B cell (primary cell): ENCODE results near the gene NR5A2. TPM values are rescaled to one million over a fixed set of nuclear protein-coding genes. Genes with fewer than 3 reads are reported as not detected.

Source experiments
- ATAC-seq: fragments of 200-7000 bp; cut with Tn5 transposase; one replicate; pipeline ENCODE4 v1.10.0; 2021; ENCODE audit warnings: low read depth, mild to moderate bottlenecking, moderate number of reproducible peaks, moderate library complexity
- CTCF ChIA-PET: fragments of 350-600 bp; sonication (Branson Sonifier 250); formaldehyde crosslinking; loops from one replicate; lab custom pipeline; 2021; ENCODE audit warnings: antibody characterized with exemption, inconsistent platforms; lab: Charles Lee
- POLR2A ChIA-PET: fragments of 350-600 bp; sonication (Branson Sonifier 250); formaldehyde crosslinking; loops from one replicate; lab custom pipeline; 2021; ENCODE audit warnings: antibody characterized with exemption; lab: Charles Lee
- DNase-seq: peaks from one replicate; pipeline ENCODE4 v3.0.0; 2013
- H2AFZ ChIP-seq: 2 replicates; pipeline ENCODE4 v1.6.1; 2012; ENCODE audit warnings: mild to moderate bottlenecking, low read depth, low read length; ENCODE audit not compliant: insufficient read depth, poor library complexity, severe bottlenecking
- H3K27ac ChIP-seq, 2 donors: 1 replicate in 1 of 2; 2 replicates in 1 of 2; pipeline ENCODE4 v1.5.1; 2012 to 2013; ENCODE audit warnings: low read length in 2 of 2, mild to moderate bottlenecking in 2 of 2, moderate library complexity in 1 of 2
- H3K27me3 ChIP-seq, 4 experiments: fragments of 200-600 bp in 1 of 4; sonication (generic) in 1 of 4; replicated peaks in 1 of 4; 1 replicate in 2 of 4; 2 replicates in 2 of 4; pipeline versions ENCODE4 v1.6.1 to v1.7.0; 2013 to 2016; ENCODE audit warnings: low read length in 3 of 4, mild to moderate bottlenecking in 2 of 4, mixed read lengths in 1 of 4, moderate library complexity in 1 of 4; ENCODE audit not compliant: insufficient read depth in 4 of 4, control insufficient read depth in 3 of 4; ENCODE audit errors: control extremely low read depth in 1 of 4
- H3K36me3 ChIP-seq, 2 experiments: replicated peaks in 1 of 2; 1 replicate in 1 of 2; 2 replicates in 1 of 2; pipeline versions ENCODE4 v1.6.1 to v1.7.1; 2013; ENCODE audit warnings: low read length in 1 of 2; ENCODE audit not compliant: insufficient read depth in 2 of 2, control insufficient read depth in 1 of 2; ENCODE audit errors: control extremely low read depth in 1 of 2, extremely low read depth in 1 of 2
- H3K4me1 ChIP-seq, 2 donors: fragments of 200-600 bp in 1 of 2; sonication (generic) in 1 of 2; 1 replicate in 1 of 2; 2 replicates in 1 of 2; pipeline versions ENCODE4 v1.5.1 to v1.6.1; 2013 to 2017; ENCODE audit warnings: low read length in 2 of 2; ENCODE audit not compliant: control insufficient read depth in 2 of 2, insufficient read depth in 2 of 2
- H3K4me2 ChIP-seq: replicated peaks from 2 replicates; pipeline ENCODE3; 2012; ENCODE audit warnings: mild to moderate bottlenecking, low read depth, low read length; ENCODE audit not compliant: poor library complexity, severe bottlenecking
- H3K4me3 ChIP-seq, 5 experiments: fragments of 200-600 bp in 1 of 5; sonication (generic) in 1 of 5; 1 replicate in 3 of 5; 2 replicates in 2 of 5; pipeline versions ENCODE4 v1.5.1 to v1.7.0; 2011 to 2016; ENCODE audit warnings: low read length in 4 of 5, mild to moderate bottlenecking in 4 of 5, low read depth in 2 of 5, control low read depth in 1 of 5, moderate library complexity in 1 of 5; ENCODE audit not compliant: insufficient read depth in 1 of 5; ENCODE audit errors: control extremely low read depth in 1 of 5, extremely low read depth in 1 of 5
- H3K79me2 ChIP-seq: fragments of 200-600 bp; sonication (generic); one replicate; pipeline ENCODE4 v1.6.0; 2016; ENCODE audit warnings: low read length; ENCODE audit not compliant: control insufficient read depth, insufficient read depth
- H3K9ac ChIP-seq: fragments of 200-600 bp; sonication (generic); 2 replicates; pipeline ENCODE4 v1.6.1; 2017; ENCODE audit warnings: mild to moderate bottlenecking, low read length, moderate library complexity
- H3K9me3 ChIP-seq, 3 donors: one replicate each; pipeline versions ENCODE4 v1.6.1 to v1.7.1; 2013; ENCODE audit warnings: low read length in 2 of 3; ENCODE audit not compliant: control insufficient read depth in 2 of 3, insufficient read depth in 1 of 3; ENCODE audit errors: control extremely low read depth in 1 of 3
- H4K20me1 ChIP-seq: 2 replicates; pipeline ENCODE4 v1.6.0; 2012; ENCODE audit warnings: mild to moderate bottlenecking, low read length; ENCODE audit not compliant: insufficient read depth, control insufficient read depth, poor library complexity, severe bottlenecking
- H3K27ac Mint-ChIP-seq: one replicate; pipeline ENCODE4 v1.8.0; 2021; ENCODE audit warnings: mixed read lengths
- H3K27me3 Mint-ChIP-seq: one replicate; pipeline ENCODE4 v1.8.0; 2021; ENCODE audit warnings: mixed read lengths
- H3K4me1 Mint-ChIP-seq: one replicate; pipeline ENCODE4 v1.8.0; 2021; ENCODE audit warnings: mixed read lengths
- H3K4me3 Mint-ChIP-seq: one replicate; pipeline ENCODE4 v1.8.0; 2021; ENCODE audit warnings: mixed read lengths
- H3K9me3 Mint-ChIP-seq: one replicate; pipeline ENCODE4 v1.8.0; 2022; ENCODE audit warnings: mixed read lengths; ENCODE audit not compliant: insufficient read depth
- CTCF ChIP-seq: fragments of 200-600 bp; IDR thresholded peaks from one replicate; pipeline ENCODE4 v1.8.0; 2022; ENCODE audit warnings: antibody characterized with exemption, mild to moderate bottlenecking
- EZH2 ChIP-seq: IDR thresholded peaks from 2 replicates; pipeline ENCODE4 v1.6.1; 2012; ENCODE audit warnings: borderline replicate concordance, low read depth, mild to moderate bottlenecking, moderate library complexity, low read length; ENCODE audit not compliant: insufficient read depth, poor library complexity, severe bottlenecking
- WGBS: methylation state at CpG from one replicate; pipeline ENCODE4 v1.1.5; 2013; ENCODE audit warnings: missing lambda C conversion rate; ENCODE audit not compliant: insufficient coverage; 5-methylcytosine and 5-hydroxymethylcytosine counted together
- intact Hi-C: fragments of 100-400 bp; cut with micrococcal nuclease; formaldehyde crosslinking; loops from one replicate; pipeline ENCODE4 v1.10.0; 2022
- polyA plus RNA-seq: library from polyadenylated mRNA; depleted of rRNA; stranded (reverse); fragments of >200 nt; gene quantifications from 2 replicates; pipeline ENCODE4 v1.2.3, GENCODE V29; 2012
- total RNA-seq, 2 donors: library from RNA; stranded (reverse); fragments of 120-200 nt in 1 of 2; gene quantifications; 1 replicate in 1 of 2; 2 replicates in 1 of 2; pipeline versions ENCODE4 v1.2.3 to v1.2.4, GENCODE V29; 2013 to 2022

The NR5A2 gene
- total and polyA plus RNA-seq, 2 donors (not counting 1 experiment from before 2014, with no cell fraction given) = 0.07 TPM; not detected in 1

GRCh38 chr1:200143347-200143746 is 115.8 kb downstream of the NR5A2 start:
- no peaks in the 10 kb centered on the region for H3K79me2 ChIP-seq
- no peak for DNase-seq
- H4K20me1 ChIP-seq = no peaks in the 10 kb centered on the region
- 90% methylated on average over 6 of the region's 6 CpGs for WGBS
- no peaks in the 10 kb centered on the region for H3K27me3 Mint-ChIP-seq
- no peak overlapping the region for H3K27ac ChIP-seq
- ChIA-PET POLR2A (interaction anchor here (1.3 kb wide), 1 partner anchor 10 kb away, joined by 3 read pairs; no protein-coding TSS in a partner anchor), CTCF (interaction anchor here (0.7 to 8.2 kb wide), 11 partner anchors 14 to 465 kb away, joined by 3 to 71 read pairs (median 3); no protein-coding TSS in a partner anchor)
- no peaks in the 10 kb centered on the region for H3K36me3 ChIP-seq
- no peak overlapping the region for H3K27ac Mint-ChIP-seq
- H2AFZ ChIP-seq = no peak overlapping the region
- H3K4me1 ChIP-seq = peaks cover 5 to 6% of the 10 kb centered on the region in 2 donors
- no peaks in the 10 kb centered on the region for H3K27me3 ChIP-seq
- no peak overlapping the region for H3K4me3 Mint-ChIP-seq
- H3K9ac ChIP-seq = no peak overlapping the region
- H3K4me1 Mint-ChIP-seq = peaks cover 5% of the 10 kb centered on the region
- H3K9me3 Mint-ChIP-seq = no peaks in the 10 kb centered on the region
- no peak overlapping the region for H3K4me3 ChIP-seq
- no peak overlapping the region for H3K4me2 ChIP-seq
- intact Hi-C loops = no loop called here
- H3K9me3 ChIP-seq = peaks cover 0 to 10% (median 0%) of the 10 kb centered on the region in 3 donors
- no peak for TF ChIP-seq CTCF
- no peak for ATAC-seq

GRCh38 chr1:200146100-200146499 is 118.6 kb downstream of the NR5A2 start:
- H3K4me1 Mint-ChIP-seq = peaks cover 24% of the 10 kb centered on the region
- TF ChIP-seq EZH2 (no peak), CTCF (no peak)
- Histone ChIP-seq H3K4me3 (no peak overlapping the region), H3K4me2 (peak overlapping the region; percentile 30), H3K36me3 (no peaks in the 10 kb centered on the region), H3K9me3 (peaks cover 0 to 10% (median 0%) of the 10 kb centered on the region in 3 donors), H3K27ac (no peak overlapping the region), H3K4me1 (peaks cover 16% of the 10 kb centered on the region in 2 donors), H3K27me3 (no peaks in the 10 kb centered on the region), H2AFZ (peak overlapping the region; percentile 29), H3K9ac (no peak overlapping the region), H4K20me1 (no peaks in the 10 kb centered on the region), H3K79me2 (no peaks in the 10 kb centered on the region)
- intact Hi-C loops = no loop called here
- WGBS = 29% methylated on average over 1 of the region's 1 CpG
- POLR2A ChIA-PET = no interaction called here
- H3K4me3 Mint-ChIP-seq = no peak overlapping the region
- peak overlapping the region; percentile 3 for H3K27ac Mint-ChIP-seq
- no peak for DNase-seq
- CTCF ChIA-PET = interaction anchor here (0.6 to 1.3 kb wide), 4 partner anchors 10 to 330 kb away, joined by 3 to 4 read pairs (median 3); no protein-coding TSS in a partner anchor
- H3K9me3 Mint-ChIP-seq = no peaks in the 10 kb centered on the region
- H3K27me3 Mint-ChIP-seq = no peaks in the 10 kb centered on the region
- ATAC-seq = peak; percentile 33
